Stimulated activated CD4-positive, alpha-beta T cell treated with anti-CD3 and anti-CD28 coated beads, Interleukin-4, amount 100 ng/mL, for 24 hours (primary cell): ENCODE measurements around the gene DCAF11.

Experiments
- DNase-seq: peaks from one replicate; pipeline ENCODE4 v3.0.0-alpha.2; 2020

Gene DCAF11

DNA sequence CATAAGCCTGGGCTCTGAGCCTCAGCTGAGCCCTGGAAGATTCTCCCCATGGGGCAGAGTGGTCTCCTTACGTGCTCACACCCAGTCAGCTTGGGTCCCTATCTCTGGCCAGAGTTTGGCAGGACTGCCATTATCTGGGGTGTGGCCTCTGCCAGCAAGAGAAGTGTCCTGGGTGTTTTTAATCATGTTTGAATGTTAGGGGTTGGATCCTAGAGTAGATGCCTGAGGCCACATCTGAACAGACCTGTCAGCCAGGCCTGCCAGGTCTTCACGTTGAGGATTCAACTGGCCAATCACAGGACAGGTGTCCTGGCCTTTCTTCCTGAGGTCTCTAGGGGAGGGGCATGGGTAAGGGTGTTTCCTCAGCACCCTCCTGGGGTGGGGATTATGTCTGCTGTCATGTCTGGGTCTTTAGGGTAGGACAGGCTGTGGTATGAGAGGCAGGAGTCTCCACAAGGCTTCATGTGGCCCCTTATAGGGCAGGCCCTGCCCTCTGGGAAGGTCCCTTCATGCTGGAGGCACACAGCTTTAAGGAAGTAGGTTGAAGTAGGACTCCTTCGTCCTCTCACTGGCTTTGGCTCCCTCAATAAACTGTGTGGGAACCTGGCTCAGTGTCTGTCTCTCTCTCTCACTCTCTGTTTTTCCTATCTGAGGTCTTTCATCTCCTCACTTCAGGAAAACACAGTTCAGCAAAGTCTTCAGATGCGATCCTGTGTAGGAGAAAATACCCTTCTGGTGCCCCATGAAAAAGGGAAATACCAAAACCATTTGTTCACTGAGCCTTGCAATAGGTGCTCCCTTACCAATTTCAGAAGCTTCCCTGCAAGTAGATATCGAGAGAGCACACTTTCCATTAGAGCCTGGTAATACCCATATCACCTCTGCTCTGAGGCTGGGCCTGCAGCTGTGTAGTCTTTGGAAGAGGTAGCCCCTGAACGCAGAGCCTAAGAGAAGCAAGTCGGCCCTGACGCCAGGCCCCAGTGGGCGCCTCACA is 9.1 kb downstream of the DCAF11 start:
- DNase-seq: no peak

DNA sequence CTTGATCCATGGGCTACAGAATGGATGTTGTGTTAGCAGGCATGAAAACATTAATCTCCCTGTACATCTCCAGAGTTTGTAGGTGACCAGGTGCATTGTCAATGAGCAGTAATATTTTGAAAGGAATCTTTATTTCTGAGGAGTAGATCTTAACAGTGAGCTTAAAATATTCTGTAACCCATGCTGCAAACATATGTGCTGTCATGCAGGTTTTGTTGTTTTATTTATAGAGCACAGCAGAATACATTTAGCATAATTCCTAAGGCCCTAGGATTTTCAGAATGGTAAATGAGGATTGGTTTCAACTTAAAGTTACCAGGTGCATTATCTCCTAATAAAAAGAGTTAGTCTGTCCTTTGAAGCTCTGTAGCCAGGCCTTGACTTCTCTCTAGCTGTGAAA is 12.4 kb downstream of the DCAF11 start:
- DNase-seq: no peak

DNA sequence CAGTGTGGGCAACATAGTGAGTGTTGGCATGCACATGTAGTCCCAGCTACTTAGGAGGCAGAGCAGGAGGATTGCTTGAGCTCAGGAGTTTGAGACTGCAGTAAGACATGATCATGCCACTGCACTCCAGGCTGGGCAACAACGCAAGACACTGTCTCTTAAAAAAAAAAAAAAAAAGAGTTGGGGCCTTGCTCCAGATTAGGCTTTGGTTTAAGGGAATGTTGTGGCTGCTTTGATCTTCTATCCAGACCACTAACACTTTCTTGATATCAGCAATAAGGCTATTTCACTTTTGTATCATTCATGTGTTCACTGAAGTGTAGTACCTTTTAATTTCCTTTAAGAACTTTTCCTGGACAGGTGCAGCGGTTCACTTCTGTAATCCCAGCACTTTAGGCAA is 13.1 kb downstream of the DCAF11 start:
- no peak for DNase-seq

DNA sequence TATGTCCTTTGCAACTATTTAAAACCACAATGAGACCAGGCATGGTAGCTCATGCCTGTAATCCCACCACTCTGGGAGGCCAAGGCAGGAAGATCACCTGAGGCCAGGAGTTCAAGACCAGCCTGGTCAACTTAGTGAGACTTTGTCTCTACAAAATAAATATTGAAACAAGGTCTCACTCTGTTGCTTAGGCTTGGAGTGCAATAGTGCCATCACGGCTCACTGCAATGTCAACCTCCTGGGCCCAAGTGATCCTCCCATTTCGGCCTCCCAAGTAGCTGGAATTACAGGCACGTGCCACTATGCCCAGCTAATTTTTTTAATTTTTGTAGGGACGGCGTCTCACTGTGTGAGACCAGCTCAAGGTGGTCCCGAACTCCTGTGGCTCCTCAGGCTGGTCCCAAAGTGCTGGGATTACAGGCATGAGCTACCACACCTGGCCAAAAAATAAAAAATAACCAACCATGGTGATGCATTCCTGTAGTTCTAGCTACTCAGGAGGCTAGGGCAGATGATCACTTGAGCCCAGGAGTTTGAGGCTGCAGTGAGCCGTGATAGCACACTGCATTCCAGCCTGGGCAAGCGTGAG is 14.9 kb downstream of the DCAF11 start:
- no peak for DNase-seq

DNA sequence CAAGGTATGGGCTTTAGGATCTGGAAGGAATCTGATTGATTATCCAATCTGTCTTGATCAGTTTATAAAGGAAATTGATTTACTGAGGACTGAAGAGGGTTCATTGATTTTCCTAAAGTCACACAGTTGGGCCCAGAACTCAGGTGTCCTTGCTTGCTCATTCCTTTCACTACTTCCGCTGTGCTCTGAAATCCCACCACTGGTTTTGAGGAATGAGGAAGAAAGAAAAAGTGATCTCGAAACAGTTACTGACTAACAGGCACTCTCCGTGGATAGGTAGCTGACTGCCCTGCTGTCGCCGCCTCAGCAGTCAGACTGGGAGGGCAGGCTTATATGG is 15.8 kb downstream of the DCAF11 start, which contains the start of gene FITM1:
Gene FITM1 (plus strand): TSS at position 280 of the 337 bp plus-strand sequence. CDS start 905 bp downstream, outside the sequence.
- DNase-seq: no peak

DNA sequence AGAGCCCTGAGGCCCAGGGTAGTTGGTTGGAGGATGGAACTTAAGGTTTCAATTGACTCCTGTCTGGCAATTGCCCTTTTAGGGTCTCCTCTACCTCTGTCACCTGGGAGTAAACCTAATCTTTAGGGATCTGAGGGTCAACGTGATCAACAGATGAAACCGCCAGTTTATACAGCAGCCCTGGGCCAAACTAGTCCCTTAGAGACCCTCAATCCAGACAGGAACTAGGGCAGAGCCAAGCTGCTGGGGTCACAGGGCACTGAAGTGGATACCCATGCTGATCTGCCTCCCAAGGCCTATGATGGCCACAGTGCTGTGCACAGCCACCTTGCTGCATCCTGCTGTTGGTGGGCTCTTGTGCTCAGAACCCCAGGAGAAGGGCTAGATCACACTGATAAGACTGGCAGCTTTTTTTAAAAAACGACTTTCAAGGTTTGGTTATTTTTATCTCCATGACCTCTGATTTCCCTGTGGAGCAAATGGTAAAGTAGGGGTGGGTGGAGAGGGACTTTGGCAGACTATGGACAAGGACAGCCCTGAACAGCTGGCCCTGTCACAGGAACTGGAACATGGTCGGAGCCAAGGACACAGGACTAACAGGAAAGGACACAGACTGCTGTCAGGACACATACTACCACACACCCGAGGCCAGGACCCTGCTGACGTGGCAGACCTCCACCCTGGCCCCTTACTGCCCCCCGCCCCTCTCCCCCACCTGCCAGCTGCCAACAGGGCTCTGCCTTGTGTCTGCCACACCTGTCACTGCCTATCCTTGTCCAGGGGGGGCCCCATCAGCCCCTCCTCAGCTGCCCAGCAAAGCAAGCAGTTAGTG is 16.4 kb downstream of the DCAF11 start:
- DNase-seq: no peak

DNA sequence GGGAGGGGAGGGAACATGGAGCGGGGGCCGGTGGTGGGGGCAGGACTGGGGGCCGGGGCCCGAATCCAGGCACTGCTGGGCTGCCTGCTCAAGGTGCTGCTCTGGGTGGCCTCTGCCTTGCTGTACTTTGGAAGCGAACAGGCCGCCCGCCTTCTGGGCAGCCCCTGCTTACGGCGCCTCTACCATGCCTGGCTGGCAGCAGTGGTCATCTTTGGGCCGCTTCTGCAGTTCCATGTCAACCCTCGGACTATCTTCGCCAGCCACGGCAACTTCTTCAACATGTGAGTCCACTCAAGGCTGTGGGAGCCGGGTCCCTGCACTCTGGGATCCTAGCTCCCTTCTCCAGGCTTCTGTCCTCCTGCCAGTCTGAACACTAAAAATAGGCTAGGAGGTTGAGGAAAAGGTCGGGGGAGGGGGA is 17.0 kb downstream of the DCAF11 start:
- no peak for DNase-seq

DNA sequence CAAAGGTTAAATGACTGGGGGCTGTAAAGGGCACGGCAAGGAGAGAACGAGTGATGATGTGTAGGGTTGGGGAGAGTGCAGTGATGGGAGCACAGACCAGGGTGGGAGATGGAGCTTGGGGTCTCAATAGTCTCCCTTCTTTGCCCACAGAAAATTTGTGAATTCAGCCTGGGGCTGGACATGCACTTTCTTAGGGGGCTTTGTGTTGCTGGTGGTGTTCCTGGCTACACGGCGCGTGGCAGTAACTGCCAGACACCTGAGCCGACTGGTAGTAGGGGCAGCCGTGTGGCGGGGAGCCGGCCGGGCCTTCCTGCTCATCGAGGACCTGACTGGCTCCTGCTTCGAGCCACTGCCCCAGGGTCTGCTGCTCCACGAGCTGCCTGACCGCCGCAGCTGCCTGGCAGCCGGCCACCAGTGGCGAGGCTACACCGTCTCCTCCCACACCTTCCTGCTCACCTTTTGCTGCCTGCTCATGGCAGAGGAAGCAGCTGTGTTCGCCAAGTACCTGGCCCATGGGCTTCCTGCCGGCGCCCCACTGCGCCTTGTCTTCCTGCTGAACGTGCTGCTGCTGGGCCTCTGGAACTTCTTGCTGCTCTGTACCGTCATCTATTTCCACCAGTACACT is 17.6 kb downstream of the DCAF11 start:
- DNase-seq: peak; percentile 21

DNA sequence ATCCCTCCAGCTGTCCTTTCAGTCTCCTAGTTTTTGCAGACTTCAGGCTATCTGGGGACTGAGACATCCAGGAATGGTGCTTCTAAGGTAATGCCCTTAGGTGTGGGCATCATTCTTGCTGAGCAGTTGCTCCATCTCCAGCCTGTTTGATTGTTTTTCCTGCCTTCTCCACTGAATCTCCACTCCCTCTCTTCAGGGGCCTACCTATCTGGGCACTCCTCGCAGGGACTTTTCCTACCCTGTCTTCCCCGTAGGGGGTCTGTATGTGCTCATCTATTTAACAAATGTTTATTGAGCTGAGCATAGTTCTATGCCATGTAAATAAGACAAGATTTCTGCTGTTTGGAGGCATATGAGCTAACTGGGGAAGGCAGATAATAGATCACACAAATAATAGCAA is 18.4 kb downstream of the DCAF11 start:
- no peak for DNase-seq

DNA sequence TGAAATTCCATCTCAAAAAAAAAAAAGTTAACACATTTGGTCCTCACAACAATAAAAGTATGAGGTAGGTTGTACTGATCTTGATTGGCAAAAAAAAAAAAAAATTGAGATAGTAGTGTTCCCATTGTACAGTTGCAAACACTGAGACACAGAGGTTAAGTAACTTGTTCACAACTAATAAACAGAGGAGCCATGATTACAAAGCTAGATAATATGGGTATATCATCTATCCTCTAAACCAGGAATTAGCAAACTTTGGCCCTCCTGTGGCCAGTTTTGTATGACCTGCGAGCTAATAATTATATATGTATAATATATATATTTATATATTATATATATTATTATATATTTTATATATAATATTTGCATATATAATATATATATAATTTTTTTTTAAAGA is 19.2 kb downstream of the DCAF11 start:
- DNase-seq: no peak

DNA sequence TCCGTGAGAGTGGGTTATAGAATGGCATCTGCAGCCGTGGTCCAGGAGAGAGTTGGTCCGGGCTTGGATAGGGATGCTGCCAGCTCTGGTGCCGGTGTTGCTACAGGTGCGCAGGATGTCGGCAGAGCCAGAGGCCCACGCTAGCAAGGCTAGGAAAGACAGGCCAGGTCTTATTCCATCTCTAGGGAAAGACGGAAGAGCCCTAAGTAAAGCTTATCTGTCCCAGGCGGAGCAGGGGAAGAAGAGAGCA is 20.9 kb downstream of the DCAF11 start:
- DNase-seq: no peak

DNA sequence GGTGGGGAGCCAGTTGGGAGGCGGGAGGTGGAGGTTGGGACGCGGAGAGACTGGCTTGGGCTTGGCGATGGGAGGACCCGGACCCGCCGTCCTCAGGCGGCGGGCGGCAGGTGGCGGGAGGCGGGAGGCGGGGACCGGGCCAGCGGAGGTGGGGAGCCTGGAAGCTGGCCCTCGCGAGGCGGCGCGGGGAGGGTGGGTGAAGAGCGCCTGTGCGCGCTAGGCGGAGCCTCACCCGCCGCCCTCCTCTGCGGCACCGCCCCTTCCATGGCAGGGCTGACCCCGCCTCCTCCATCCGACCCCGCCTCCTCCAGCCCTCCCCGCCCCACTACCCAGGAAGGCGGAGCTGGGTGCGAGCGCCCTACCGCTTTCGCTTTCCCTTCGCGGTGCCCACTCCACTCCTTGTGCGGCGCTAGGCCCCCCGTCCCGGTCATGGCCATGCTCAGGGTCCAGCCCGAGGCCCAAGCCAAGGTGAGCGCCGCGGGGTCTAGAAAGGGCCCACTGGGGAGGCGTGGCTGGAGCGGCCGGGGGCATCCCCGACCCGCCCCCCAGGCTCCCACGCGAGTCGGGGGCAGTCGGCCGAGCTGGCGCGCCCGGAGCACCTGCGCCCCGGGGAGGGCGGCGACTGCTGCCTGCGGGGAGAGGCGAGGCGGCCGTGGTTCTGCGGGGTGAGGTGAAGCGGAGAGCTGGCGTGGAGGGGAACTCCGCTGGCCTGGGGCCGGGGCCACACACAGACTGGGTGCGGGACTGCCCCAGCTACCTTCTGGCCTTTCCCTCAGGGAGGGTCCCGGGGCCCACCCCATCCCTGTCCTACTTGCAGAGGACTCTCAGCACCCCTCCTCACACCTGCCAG is 21.5 kb downstream of the DCAF11 start, which contains the start of gene PSME1:
Gene PSME1 (plus strand): TSS at position 361 of the 850 bp plus-strand sequence. CDS start 69 bp downstream, at position 430.
- DNase-seq: peak; percentile 93

DNA sequence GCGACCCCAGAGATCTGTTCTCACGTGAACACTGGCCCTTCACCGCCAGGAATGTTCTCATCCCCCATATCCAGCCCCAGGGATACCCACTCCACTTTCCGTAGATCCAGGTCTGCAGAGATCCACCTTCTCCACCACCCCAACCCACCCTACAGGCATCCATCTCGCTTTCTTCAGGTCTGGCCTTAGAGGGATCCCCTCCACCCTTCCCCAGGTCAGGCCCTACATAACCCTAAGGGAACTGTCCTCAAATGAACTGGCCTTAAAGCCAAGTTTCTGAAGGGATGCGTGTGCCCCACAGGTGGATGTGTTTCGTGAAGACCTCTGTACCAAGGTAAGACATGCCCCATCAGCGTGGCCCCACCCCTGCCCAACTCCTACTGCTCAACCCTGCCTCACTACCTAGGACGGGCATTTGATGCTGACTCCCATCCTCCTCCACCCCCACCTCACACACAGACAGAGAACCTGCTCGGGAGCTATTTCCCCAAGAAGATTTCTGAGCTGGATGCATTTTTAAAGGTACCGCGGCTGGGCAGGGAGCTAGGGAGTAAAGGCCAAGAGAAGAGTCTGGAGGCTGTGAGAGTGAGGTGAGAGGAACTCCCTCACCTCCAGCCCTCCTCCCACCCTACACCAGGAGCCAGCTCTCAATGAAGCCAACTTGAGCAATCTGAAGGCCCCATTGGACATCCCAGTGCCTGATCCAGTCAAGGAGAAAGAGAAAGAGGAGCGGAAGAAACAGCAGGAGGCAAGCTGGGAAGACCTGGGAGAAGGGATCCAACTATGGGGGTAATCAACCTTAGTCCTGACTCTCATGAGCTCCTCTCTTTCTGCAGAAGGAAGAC is 22.3 kb downstream of the DCAF11 start:
- no peak for DNase-seq

DNA sequence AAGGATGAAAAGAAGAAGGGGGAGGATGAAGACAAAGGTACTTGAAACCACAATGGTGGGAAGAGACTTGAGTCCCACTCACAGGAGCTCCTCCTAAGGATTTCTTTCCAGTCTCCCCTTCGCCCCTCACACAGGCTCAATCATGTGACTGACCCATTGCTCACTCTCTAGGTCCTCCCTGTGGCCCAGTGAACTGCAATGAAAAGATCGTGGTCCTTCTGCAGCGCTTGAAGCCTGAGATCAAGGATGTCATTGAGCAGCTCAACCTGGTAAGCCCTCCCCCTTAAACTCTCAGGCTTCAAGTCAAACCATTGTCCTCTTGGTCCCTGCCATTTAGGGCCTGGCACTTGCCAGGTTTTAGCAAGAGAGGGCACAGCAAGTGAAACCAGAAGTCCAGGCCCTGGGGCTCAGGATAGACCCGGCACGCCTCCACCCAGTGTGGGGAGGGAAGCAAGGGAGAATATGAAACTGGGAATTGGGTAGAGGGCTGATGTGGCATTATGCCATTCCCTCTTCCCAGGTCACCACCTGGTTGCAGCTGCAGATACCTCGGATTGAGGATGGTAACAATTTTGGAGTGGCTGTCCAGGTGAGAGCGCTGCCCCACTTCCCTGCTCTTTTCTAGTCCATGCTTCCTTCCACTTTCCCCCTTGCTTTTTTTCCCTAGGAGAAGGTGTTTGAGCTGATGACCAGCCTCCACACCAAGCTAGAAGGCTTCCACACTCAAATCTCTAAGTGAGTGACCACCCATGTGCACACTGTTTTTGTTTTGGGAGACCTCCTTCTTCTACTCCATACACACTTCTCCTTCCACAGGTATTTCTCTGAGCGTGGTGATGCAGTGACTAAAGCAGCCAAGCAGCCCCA is 23.2 kb downstream of the DCAF11 start:
- no peak for DNase-seq

DNA sequence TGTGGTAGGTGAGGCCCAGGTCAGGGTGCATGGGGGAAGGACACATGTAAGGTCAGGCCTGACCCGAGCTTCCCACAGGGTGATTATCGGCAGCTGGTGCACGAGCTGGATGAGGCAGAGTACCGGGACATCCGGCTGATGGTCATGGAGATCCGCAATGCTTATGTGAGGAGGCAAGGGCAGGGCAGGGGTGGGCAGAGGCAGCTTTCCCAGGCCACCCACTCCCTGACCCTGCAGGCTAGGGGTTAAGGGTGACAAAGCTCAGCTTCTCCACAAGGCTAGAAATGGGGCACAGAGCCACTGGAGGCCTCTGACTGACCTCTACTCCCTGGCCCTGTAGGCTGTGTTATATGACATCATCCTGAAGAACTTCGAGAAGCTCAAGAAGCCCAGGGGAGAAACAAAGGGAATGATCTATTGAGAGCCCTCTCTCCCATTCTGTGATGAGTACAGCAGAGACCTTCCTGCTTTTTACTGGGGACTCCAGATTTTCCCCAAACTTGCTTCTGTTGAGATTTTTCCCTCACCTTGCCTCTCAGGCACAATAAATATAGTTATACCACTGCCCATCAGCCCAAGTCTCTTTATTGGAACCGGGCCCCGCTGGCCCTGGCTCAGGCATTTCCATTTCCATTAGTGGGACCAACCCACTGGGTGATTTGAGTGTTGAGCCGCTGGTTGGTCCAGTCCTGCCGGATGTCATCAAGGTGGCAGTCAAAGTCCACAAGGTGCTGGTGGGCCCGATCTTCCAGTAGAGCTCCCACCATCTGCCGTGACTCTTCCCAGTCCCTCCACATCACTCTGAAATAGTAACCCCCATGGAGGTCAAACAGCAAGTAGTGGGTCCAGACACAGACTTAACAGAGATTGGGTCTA is 24.1 kb downstream of the DCAF11 start:
- DNase-seq: no peak

DNA sequence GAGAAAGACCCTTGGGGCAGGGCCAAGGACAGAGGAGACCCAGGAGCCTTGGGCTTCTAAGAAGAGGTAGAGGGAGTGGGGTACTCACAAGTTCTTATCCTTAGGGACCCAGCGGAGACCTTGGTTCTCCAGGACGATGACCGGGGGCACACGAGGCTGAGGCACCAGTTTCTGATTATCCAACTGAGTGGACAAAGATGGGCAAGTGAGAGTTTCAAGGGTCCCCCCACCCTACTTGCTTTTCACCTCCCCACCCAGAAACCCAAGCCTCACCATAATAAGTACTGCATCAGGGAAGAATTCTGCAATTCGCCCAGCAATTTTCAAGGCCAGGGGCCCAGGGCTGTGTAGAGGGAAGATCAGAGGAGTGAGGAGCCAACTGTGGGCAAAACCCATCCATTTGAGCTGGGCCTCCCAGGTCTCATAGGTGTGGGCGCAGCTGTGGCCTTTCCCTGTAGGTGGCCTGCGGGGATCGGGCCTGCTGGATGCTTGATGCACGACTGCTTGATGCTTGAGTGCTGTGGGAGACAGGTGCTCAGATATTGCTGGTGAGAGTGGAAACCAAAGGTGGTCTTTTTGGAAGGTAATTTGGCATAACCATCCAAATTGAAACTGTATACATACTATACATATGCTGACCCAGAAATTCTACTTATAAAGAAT is 24.8 kb downstream of the DCAF11 start:
- DNase-seq: peak; percentile 27

DNA sequence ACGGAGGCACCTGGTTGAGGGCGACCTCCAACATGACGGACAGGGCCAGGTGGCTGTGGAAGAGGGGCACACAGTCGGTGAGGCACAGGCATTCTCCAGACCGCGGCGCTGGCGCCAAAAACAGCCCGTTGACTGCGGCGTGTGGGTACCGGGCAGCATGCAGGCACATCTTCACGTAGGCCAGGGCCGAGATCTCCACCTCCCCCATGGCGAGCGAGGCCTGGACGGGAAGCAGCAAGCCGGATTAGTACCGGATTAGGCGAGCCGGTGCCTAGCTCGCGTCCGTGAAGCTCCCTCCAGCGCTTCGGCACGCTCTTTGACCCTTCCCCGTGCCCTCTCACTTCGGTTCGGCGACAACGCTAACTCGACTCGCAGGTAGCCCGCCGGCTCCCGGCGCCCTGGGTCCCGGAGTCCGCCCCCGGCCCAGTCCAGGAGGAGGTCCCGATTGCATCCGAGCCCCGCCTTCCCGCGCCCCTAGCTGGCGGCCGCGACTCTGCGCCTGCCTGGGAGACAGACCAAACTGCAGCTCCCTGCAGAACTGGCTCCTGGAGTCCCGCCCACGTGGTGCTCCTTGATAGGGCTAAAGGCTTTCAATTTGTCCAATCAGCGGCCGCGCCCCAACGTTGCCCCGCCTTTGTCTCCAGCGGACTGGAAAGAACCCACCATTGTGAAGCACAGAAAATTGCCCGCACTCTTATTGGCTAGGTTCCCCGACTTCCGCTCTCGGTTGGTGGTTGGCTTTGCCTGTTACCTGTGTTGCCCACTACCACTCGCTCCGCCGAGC is 26.7 kb downstream of the DCAF11 start, which contains the start of gene EMC9:
Gene EMC9 (minus strand): TSS at position 495 of the 784 bp plus-strand sequence. CDS start 287 bp downstream, at position 208.
- DNase-seq: peak; percentile 100
